ENCODE data around the gene FBXO31. TPM values are rescaled to one million over a fixed set of nuclear protein-coding genes. Genes with fewer than 3 reads are reported as not detected.

Gene FBXO31
- total and polyA plus RNA-seq, 12 donors, result 15.1 to 94.3 (median 72.4) TPM

- Histone ChIP-seq H3K4me1 (peaks cover 21 to 83% (median 72%) of the 10 kb centered on the region in 9 donors), H3K4me3 (no peak overlapping the region), H3K9me3 (no peaks in the 10 kb centered on the region), H3K27ac (peak overlapping the region in 5 of 10 donors; percentile 36 to 56 (median 46)), H3K36me3 (peaks cover 0 to 23% (median 0%) of the 10 kb centered on the region in 9 donors), H3K27me3 (peaks cover 0 to 72% (median 0%) of the 10 kb centered on the region in 7 donors)
- TF ChIP-seq CTCF (IDR thresholded peaks at IDR 0.05), result no peak
- WGBS, 2 donors, result 89 to 91% methylated on average over 9 of the region's 9 CpGs
- intact Hi-C loops (cut with DNase I), result loop anchor here in 1 of 10 donors (5.0 kb wide), 1 partner anchor 40 kb away; no protein-coding TSS in a partner anchor
- DNase-seq (no peak), ATAC-seq (no peak)
Observed at GRCh38 chr16:87367529-87367928, 16.0 kb downstream of the FBXO31 start.

- no peak for ATAC-seq
- 91 to 93% methylated on average over 1 of the region's 1 CpG for WGBS, 2 donors
- TF ChIP-seq CTCF (IDR thresholded peaks at IDR 0.05), result no peak
- Histone ChIP-seq H3K9me3 (no peaks in the 10 kb centered on the region), H3K4me1 (peaks cover 21 to 79% (median 68%) of the 10 kb centered on the region in 9 donors), H3K27ac (no peak overlapping the region), H3K36me3 (peaks cover 0 to 28% (median 1%) of the 10 kb centered on the region in 9 donors), H3K4me3 (no peak overlapping the region), H3K27me3 (peaks cover 0 to 71% (median 0%) of the 10 kb centered on the region in 7 donors)
- intact Hi-C loops (cut with DNase I), result loop anchor here in 1 of 10 donors (5.0 kb wide), 1 partner anchor 40 kb away; no protein-coding TSS in a partner anchor
- DNase-seq, result no peak
Observed at GRCh38 chr16:87366930-87367329, 16.6 kb downstream of the FBXO31 start.

- H3K4me3 ChIP-seq, result no peak overlapping the region
- no peak for ATAC-seq
- no peak overlapping the region for H3K27ac ChIP-seq
- intact Hi-C loops (cut with DNase I), result loop anchor here in 1 of 10 donors (5.0 kb wide), 1 partner anchor 39 kb away; no protein-coding TSS in a partner anchor
- H3K27me3 ChIP-seq, result peaks cover 0 to 69% (median 0%) of the 10 kb centered on the region in 7 donors
- no peak for DNase-seq
- 78 to 79% methylated on average over 4 of the region's 4 CpGs for WGBS, 2 donors
- no peak for TF ChIP-seq CTCF (IDR thresholded peaks at IDR 0.05)
- H3K4me1 ChIP-seq, result peaks cover 20 to 73% (median 62%) of the 10 kb centered on the region in 9 donors
- peaks cover 0 to 34% (median 5%) of the 10 kb centered on the region in 9 donors for H3K36me3 ChIP-seq
- no peaks in the 10 kb centered on the region for H3K9me3 ChIP-seq
Observed at GRCh38 chr16:87366288-87366687, 17.3 kb downstream of the FBXO31 start.

GRCh38 chr16:87365021-87365713 lies 18.4 kb downstream of the FBXO31 start:
- Histone ChIP-seq H3K4me1 (peaks cover 13 to 70% (median 58%) of the 10 kb centered on the region in 9 donors), H3K9me3 (no peaks in the 10 kb centered on the region), H3K27ac (peak overlapping the region in 5 of 10 donors; percentile 10 to 83 (median 62)), H3K4me3 (no peak overlapping the region), H3K27me3 (peaks cover 0 to 60% (median 0%) of the 10 kb centered on the region in 7 donors), H3K36me3 (peaks cover 0 to 43% (median 6%) of the 10 kb centered on the region in 9 donors)
- TF ChIP-seq CTCF (IDR thresholded peaks at IDR 0.05), result no peak
- DNase-seq (no peak), ATAC-seq (no peak)
- WGBS, 2 donors, result 90 to 92% methylated on average over 13 of the region's 13 CpGs
- intact Hi-C loops (cut with DNase I), result loop anchor here in 1 of 10 donors (5.0 kb wide), 1 partner anchor 38 kb away; no protein-coding TSS in a partner anchor

Data from heart right ventricle (tissue), 16 donors.